Stimulated activated CD4-positive, alpha-beta T cell treated with anti-CD3 and anti-CD28 coated beads, Interleukin-2, amount 100 ng/mL, for 48 hours (primary cell): ENCODE data around the gene TRIM45.
A peak's percentile ranks its signal among the peaks of the same experiment; 100 is the strongest.
"Not testable (repeated sequence)": the region's sequence is repeated elsewhere in the genome, so short reads cannot be mapped to it uniquely, and the experiment has no call there.

Experiments used
- DNase-seq, 2 donors: peaks; one replicate each; pipeline ENCODE4 v3.0.0-alpha.2; 2020

The TRIM45 gene

GRCh38 chr1:117121589-117122329, at the start of gene TRIM45:
TSS of gene TRIM45 (minus strand) at chr1:117121749. CDS start at chr1:117121201, 548 bp downstream.
- DNase-seq = peak; percentile 76 to 78

- DNase-seq = no peak
Observed at GRCh38 chr1:117169871-117170596, 48.5 kb upstream of the TRIM45 start.

GRCh38 chr1:117167402-117167801, 45.9 kb upstream of the TRIM45 start:
- no peak for DNase-seq

- DNase-seq = no peak
Observed at GRCh38 chr1:117166076-117166475, 44.5 kb upstream of the TRIM45 start.

- DNase-seq = no peak
Observed at GRCh38 chr1:117164209-117164608, 42.7 kb upstream of the TRIM45 start.

- no peak for DNase-seq
Observed at GRCh38 chr1:117162816-117163215, 41.3 kb upstream of the TRIM45 start.

GRCh38 chr1:117161887-117162286, 40.3 kb upstream of the TRIM45 start:
- no peak for DNase-seq

GRCh38 chr1:117151305-117151704, 29.8 kb upstream of the TRIM45 start:
- not testable (repeated sequence) for DNase-seq

- no peak for DNase-seq
Observed at GRCh38 chr1:117150316-117150715, 28.8 kb upstream of the TRIM45 start.

- no peak for DNase-seq
Observed at GRCh38 chr1:117147856-117148588, 26.5 kb upstream of the TRIM45 start.

GRCh38 chr1:117147341-117147831, 25.8 kb upstream of the TRIM45 start:
- DNase-seq = no peak

- DNase-seq = no peak
Observed at GRCh38 chr1:117146575-117147340, 25.2 kb upstream of the TRIM45 start.

GRCh38 chr1:117146072-117146471, 24.5 kb upstream of the TRIM45 start:
- no peak for DNase-seq

GRCh38 chr1:117143871-117144270, 22.3 kb upstream of the TRIM45 start:
- no peak for DNase-seq

- no peak for DNase-seq
Observed at GRCh38 chr1:117143172-117143571, 21.6 kb upstream of the TRIM45 start.

- no peak for DNase-seq
Observed at GRCh38 chr1:117142200-117142599, 20.7 kb upstream of the TRIM45 start.

GRCh38 chr1:117138561-117138960, 17.0 kb upstream of the TRIM45 start:
- no peak for DNase-seq

- DNase-seq = no peak
Observed at GRCh38 chr1:117138106-117138505, 16.6 kb upstream of the TRIM45 start.

- no peak for DNase-seq
Observed at GRCh38 chr1:117137281-117137855, 15.8 kb upstream of the TRIM45 start.

- DNase-seq = no peak
Observed at GRCh38 chr1:117136749-117137148, 15.2 kb upstream of the TRIM45 start.

- no peak for DNase-seq
Observed at GRCh38 chr1:117135329-117135728, 13.8 kb upstream of the TRIM45 start.

GRCh38 chr1:117130526-117130925, 9.0 kb upstream of the TRIM45 start:
- DNase-seq = no peak
